Mucosa of rectum (tissue), 2 donors: ENCODE data around the gene COPS2.
"Not testable (repeated sequence)": the region's sequence is repeated elsewhere in the genome, so short reads cannot be mapped to it uniquely, and the experiment has no call there.

Experiments used
- H3K27ac ChIP-seq, 2 donors: one replicate each; pipeline ENCODE4 v1.7.0; 2013; ENCODE audit warnings: inconsistent platforms in 2 of 2, low read depth in 2 of 2, low read length in 2 of 2
- H3K27me3 ChIP-seq, 2 donors: one replicate each; pipeline ENCODE4 v1.7.0; 2013; ENCODE audit warnings: low read length in 2 of 2; ENCODE audit not compliant: control insufficient read depth in 2 of 2, insufficient read depth in 2 of 2
- H3K36me3 ChIP-seq, 2 donors: one replicate each; pipeline ENCODE4 v1.7.0; 2013; ENCODE audit warnings: low read length in 2 of 2; ENCODE audit not compliant: control insufficient read depth in 2 of 2, insufficient read depth in 2 of 2
- H3K4me1 ChIP-seq, 2 donors: one replicate each; pipeline ENCODE4 v1.7.0; 2013; ENCODE audit warnings: low read length in 2 of 2, mild to moderate bottlenecking in 1 of 2; ENCODE audit not compliant: control insufficient read depth in 2 of 2, insufficient read depth in 2 of 2
- H3K4me3 ChIP-seq, 2 donors: one replicate each; pipeline ENCODE4 v1.7.0; 2013; ENCODE audit warnings: low read length in 2 of 2
- H3K9ac ChIP-seq, 2 donors: one replicate each; pipeline ENCODE4 v1.7.0; 2013; ENCODE audit warnings: low read length in 2 of 2, low read depth in 1 of 2, mild to moderate bottlenecking in 1 of 2
- H3K9me3 ChIP-seq, 2 donors: one replicate each; pipeline ENCODE4 v1.7.0; 2013; ENCODE audit warnings: low read length in 2 of 2; ENCODE audit not compliant: control insufficient read depth in 2 of 2
- donor health status: healthy.
- donor health status: Normal muscosa, but diverticular disease.

The COPS2 gene

GRCh38 chr15:49183741-49184140, 28.3 kb upstream of the COPS2 start:
- H3K9me3 ChIP-seq, H3K27ac ChIP-seq, H3K36me3 ChIP-seq, H3K4me1 ChIP-seq, H3K4me3 ChIP-seq, H3K27me3 ChIP-seq, H3K9ac ChIP-seq: not testable (repeated sequence)

DNA sequence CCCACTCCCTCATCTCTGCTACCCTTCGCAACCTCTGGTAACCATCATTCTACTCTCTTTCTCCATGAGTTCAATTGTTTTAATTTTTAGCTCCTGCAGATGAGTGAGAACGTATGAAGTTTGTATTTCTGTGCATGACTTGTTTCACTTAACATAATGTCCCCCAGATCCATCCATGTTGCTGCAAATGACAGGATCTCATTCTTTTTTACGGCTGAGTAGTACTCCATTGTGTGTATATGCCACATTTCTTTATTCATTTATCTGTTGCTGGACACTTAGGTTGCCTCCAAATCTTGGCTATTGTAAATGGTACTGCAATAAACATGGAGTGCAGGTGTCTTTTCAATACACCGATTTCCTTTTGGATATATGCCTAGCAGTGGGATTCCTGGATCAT, 26.7 kb upstream of the COPS2 start:
- no peak overlapping the region for H3K4me3 ChIP-seq
- no peak overlapping the region for H3K27ac ChIP-seq
- H3K27me3 ChIP-seq = no peaks in the 10 kb centered on the region
- H3K9me3 ChIP-seq = no peaks in the 10 kb centered on the region
- H3K36me3 ChIP-seq = peaks cover 0 to 7% of the 10 kb centered on the region in 2 donors
- no peaks in the 10 kb centered on the region for H3K4me1 ChIP-seq
- H3K9ac ChIP-seq = no peak overlapping the region

GRCh38 chr15:49179433-49180190, 24.2 kb upstream of the COPS2 start:
- Histone ChIP-seq H3K27me3 (no peaks in the 10 kb centered on the region), H3K4me3 (no peak overlapping the region), H3K4me1 (peaks cover 0 to 4% of the 10 kb centered on the region in 2 donors), H3K9me3 (no peaks in the 10 kb centered on the region), H3K36me3 (peaks cover 0 to 7% of the 10 kb centered on the region in 2 donors), H3K27ac (no peak overlapping the region), H3K9ac (no peak overlapping the region)

- Histone ChIP-seq H3K9ac (no peak overlapping the region), H3K36me3 (peaks cover 0 to 7% of the 10 kb centered on the region in 2 donors), H3K4me3 (no peak overlapping the region), H3K27ac (no peak overlapping the region), H3K27me3 (no peaks in the 10 kb centered on the region), H3K9me3 (no peaks in the 10 kb centered on the region), H3K4me1 (peaks cover 0 to 4% of the 10 kb centered on the region in 2 donors)
Observed at GRCh38 chr15:49178497-49178896, 23.1 kb upstream of the COPS2 start.

DNA sequence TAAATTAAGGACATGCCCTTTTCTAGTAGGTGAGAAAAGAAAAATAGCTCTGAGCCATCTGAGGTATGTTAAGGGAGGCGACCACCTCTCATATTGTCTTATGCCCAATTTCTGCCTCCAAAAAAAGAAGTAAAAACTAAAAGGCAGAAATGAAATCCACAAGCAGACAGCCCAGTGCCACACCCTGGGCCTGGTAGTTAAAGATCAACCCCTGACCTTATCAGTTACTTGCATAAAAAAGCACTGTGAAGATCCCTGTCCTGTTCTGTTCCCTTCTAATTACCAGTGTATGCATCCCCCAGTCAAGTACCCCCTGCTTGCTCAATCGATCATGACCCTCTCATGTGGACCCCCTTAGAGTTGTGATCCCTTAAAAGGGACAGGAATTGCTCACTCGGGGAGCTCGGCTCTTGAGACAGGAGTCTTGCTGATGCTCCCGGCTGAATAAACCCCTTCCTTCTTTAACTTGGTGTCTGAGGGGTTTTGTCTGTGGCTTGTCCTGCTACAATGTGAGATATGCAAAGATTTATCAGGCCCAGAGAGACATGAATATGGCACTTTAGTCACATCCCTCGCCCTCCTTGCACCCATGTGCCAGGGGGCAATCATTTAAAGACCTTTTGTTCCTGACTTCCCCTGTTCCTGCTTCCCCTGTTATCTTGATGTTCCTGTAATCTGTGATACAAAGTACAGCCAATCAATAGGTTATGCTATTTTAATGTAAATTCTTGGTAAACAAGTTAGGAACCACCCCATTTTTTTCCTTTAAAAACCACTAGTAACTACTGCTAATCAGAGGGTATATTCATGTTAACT, 20.4 kb upstream of the COPS2 start:
- H3K36me3 ChIP-seq, H3K9ac ChIP-seq, H3K4me1 ChIP-seq, H3K27me3 ChIP-seq, H3K27ac ChIP-seq, H3K9me3 ChIP-seq, H3K4me3 ChIP-seq: not testable (repeated sequence)

DNA sequence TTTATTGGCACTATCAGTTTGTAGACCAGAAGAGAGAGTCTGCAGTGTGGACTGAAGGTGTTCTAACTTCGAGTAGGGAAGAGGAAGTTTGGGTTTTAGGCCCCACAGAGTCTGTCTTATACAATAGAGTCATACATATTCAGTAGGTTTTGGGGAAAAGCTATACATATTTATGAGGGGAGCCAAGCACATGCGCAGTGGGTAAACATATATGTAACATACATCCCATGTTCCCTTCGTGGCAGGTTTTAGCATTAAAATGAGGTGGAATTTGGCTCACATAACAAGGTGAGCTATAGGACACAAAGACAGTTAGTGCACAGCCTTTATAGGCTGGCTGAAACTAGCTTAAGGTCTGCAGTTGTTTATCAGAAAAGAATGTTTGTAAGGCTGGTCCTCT, 19.5 kb upstream of the COPS2 start:
- H3K27ac ChIP-seq = no peak overlapping the region
- peaks cover 0 to 7% of the 10 kb centered on the region in 2 donors for H3K36me3 ChIP-seq

DNA sequence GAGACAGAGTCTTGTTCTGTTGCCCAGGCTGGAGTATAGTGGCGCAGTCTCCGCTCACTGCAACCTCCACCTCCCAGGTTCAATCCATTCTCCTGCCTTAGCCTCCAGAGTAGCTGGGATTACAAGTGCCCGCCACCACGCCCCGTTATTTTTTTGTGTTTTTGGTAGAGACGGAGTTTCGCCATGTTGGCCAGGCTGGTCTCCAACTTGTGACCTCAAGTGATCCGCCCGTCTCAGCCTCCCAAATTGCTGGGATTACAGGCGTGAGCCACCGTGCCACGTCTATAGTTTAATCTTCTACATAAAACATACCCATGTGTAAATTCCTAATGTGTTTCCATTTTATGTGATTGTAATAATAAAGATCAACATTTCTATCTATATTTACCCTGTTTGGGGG, 16.4 kb upstream of the COPS2 start:
- no peaks in the 10 kb centered on the region for H3K36me3 ChIP-seq
- H3K4me1 ChIP-seq = peaks cover 3 to 6% of the 10 kb centered on the region in 2 donors
- no peak overlapping the region for H3K27ac ChIP-seq
- H3K9me3 ChIP-seq = no peaks in the 10 kb centered on the region
- no peak overlapping the region for H3K4me3 ChIP-seq
- no peak overlapping the region for H3K9ac ChIP-seq
- no peaks in the 10 kb centered on the region for H3K27me3 ChIP-seq

More for the DNA sequence above, 19.5 kb upstream of the COPS2 start:
- Histone ChIP-seq H3K4me3 (no peak overlapping the region), H3K4me1 (peaks cover 0 to 6% of the 10 kb centered on the region in 2 donors), H3K27me3 (no peaks in the 10 kb centered on the region), H3K9me3 (no peaks in the 10 kb centered on the region), H3K9ac (no peak overlapping the region)

- Histone ChIP-seq H3K36me3 (no peaks in the 10 kb centered on the region), H3K27me3 (no peaks in the 10 kb centered on the region), H3K9me3 (no peaks in the 10 kb centered on the region), H3K27ac (peak within 1 kb of the TSS; percentile 87 to 90), H3K4me3 (peak within 1 kb of the TSS; percentile 94 to 95), H3K4me1 (peaks cover 3 to 4% of the 10 kb centered on the region in 2 donors), H3K9ac (peak within 1 kb of the TSS; percentile 78 to 82)
Observed at GRCh38 chr15:49169880-49170597, 14.6 kb upstream of the COPS2 start, which contains the start of gene GALK2. Gene GALK2, plus strand, starts transcription at chr15:49170247. Its CDS starts 76 bp downstream, at chr15:49170323.

DNA sequence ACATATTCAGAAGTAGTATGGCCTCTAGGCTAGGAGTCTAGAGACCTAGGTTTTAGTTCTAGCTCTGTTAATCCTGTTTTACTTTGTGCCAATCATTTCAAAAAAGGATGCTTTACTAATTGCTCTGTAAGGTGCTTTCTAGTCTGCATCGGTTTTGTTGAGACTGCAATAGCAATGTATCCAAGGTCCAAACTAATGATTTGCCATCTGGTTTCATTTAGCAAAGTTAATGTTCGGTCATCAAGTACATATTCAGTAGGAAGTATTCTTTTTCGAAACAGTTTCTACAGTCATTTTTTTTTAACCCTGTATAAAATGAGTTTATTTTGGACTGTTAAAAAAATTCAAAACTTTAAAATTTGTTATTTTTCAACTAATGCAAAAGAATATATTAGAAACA, 12.6 kb upstream of the COPS2 start:
- H3K4me3 ChIP-seq = no peak overlapping the region
- H3K36me3 ChIP-seq = no peaks in the 10 kb centered on the region
- H3K9me3 ChIP-seq = no peaks in the 10 kb centered on the region
- H3K27me3 ChIP-seq = no peaks in the 10 kb centered on the region
- peaks cover 2 to 3% of the 10 kb centered on the region in 2 donors for H3K4me1 ChIP-seq
- no peak overlapping the region for H3K9ac ChIP-seq
- H3K27ac ChIP-seq = no peak overlapping the region

DNA sequence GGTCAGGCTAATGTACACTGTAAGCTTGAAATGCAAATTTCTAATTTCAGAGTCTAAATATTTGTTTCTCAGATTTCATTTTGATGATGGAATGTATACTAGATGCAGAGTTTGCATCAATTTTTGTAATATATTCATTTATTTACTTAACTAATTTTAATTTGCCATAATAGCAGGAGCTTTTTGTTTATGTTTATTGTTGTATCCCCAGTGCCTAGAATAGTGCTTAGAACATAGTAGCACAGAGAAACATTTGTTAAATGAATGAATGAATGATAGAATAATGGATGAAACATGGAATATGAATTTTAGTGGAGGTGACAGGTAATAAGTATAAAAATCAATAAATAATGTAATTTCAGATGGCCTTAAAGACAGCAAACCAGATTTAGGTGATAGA, 9.5 kb upstream of the COPS2 start:
- Histone ChIP-seq H3K4me1 (peaks cover 0 to 3% of the 10 kb centered on the region in 2 donors), H3K27me3 (no peaks in the 10 kb centered on the region), H3K27ac (no peak overlapping the region), H3K9me3 (no peaks in the 10 kb centered on the region), H3K4me3 (no peak overlapping the region), H3K9ac (no peak overlapping the region), H3K36me3 (no peaks in the 10 kb centered on the region)
